Type B pancreatic cell (in vitro differentiated cells): ENCODE data around the gene IGF1R. TPM values are rescaled to one million over a fixed set of nuclear protein-coding genes. Genes with fewer than 3 reads are reported as not detected.

Source experiments
- DNase-seq: peaks from one replicate; pipeline ENCODE4 v3.0.0; 2021; ENCODE audit warnings: mixed read lengths; ENCODE audit not compliant: unreplicated experiment; ENCODE audit errors: extremely low spot score
- H3K27ac Mint-ChIP-seq: 2 replicates; pipeline ENCODE4 v1.8.0; 2021; ENCODE audit warnings: mild to moderate bottlenecking, mixed read lengths
- H3K27me3 Mint-ChIP-seq: 2 replicates; pipeline ENCODE4 v1.8.0; 2021; ENCODE audit warnings: mixed read lengths
- H3K36me3 Mint-ChIP-seq: 2 replicates; pipeline ENCODE4 v1.8.0; 2021; ENCODE audit warnings: mixed read lengths
- H3K4me1 Mint-ChIP-seq: one replicate; pipeline ENCODE4 v1.8.0; 2021; ENCODE audit warnings: mixed read lengths; ENCODE audit not compliant: unreplicated experiment
- H3K4me3 Mint-ChIP-seq: 2 replicates; pipeline ENCODE4 v1.8.0; 2021; ENCODE audit warnings: mild to moderate bottlenecking, mixed read lengths
- H3K9me3 Mint-ChIP-seq: 2 replicates; pipeline ENCODE4 v1.8.0; 2021; ENCODE audit warnings: mixed read lengths
- total RNA-seq: library from RNA; stranded (reverse); gene quantifications from 2 replicates; pipeline ENCODE4 v1.2.1, GENCODE V29; 2021; ENCODE audit warnings: low replicate concordance
- TF ChIP-seq, protein P1 (sequence below): fragments of 200-600 bp; sonication (generic); conservative IDR thresholded peaks from 2 replicates; pipeline ENCODE4 v1.5.0; 2021; ENCODE audit warnings: antibody characterized with exemption, mild to moderate bottlenecking

Gene IGF1R
- total RNA-seq, 1 donor from 2014 or later = 87.1 TPM

DNA sequence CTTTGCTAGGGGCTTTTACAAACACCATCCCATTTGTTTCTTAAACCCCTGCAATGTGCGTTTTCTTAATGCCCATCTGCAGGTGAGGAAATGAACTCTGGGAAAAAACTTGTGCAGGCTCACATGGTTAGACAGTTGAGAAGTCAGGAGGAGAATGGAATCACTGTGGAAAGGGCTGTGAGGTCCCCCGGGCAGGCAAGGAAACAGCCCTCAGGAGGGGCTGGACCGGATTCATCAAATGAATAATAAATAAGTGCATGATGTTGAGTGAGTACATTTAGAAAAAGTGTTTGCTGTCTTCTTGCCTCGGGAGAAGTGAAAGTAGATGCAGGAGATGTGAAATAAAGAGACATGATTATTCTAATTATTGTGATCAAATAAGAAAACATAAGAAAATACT lies 282.7 kb downstream of the IGF1R start:
- Mint-ChIP-seq H3K9me3 (no peaks in the 10 kb centered on the region), H3K27me3 (no peaks in the 10 kb centered on the region), H3K4me1 (peaks cover 25% of the 10 kb centered on the region), H3K4me3 (no peak overlapping the region), H3K27ac (peak overlapping the region; percentile 22), H3K36me3 (peaks cover 34% of the 10 kb centered on the region)
- TF ChIP-seq, protein P1, sequence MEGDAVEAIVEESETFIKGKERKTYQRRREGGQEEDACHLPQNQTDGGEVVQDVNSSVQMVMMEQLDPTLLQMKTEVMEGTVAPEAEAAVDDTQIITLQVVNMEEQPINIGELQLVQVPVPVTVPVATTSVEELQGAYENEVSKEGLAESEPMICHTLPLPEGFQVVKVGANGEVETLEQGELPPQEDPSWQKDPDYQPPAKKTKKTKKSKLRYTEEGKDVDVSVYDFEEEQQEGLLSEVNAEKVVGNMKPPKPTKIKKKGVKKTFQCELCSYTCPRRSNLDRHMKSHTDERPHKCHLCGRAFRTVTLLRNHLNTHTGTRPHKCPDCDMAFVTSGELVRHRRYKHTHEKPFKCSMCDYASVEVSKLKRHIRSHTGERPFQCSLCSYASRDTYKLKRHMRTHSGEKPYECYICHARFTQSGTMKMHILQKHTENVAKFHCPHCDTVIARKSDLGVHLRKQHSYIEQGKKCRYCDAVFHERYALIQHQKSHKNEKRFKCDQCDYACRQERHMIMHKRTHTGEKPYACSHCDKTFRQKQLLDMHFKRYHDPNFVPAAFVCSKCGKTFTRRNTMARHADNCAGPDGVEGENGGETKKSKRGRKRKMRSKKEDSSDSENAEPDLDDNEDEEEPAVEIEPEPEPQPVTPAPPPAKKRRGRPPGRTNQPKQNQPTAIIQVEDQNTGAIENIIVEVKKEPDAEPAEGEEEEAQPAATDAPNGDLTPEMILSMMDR = no peak
- no peak for DNase-seq

GRCh38 chr15:98933406-98933805 lies 285.1 kb downstream of the IGF1R start:
- Mint-ChIP-seq H3K4me3 (no peak overlapping the region), H3K27ac (no peak overlapping the region), H3K4me1 (peaks cover 8% of the 10 kb centered on the region), H3K36me3 (peaks cover 42% of the 10 kb centered on the region), H3K27me3 (no peaks in the 10 kb centered on the region), H3K9me3 (no peaks in the 10 kb centered on the region)
- no peak for DNase-seq
- TF ChIP-seq, protein P1 = no peak

DNA sequence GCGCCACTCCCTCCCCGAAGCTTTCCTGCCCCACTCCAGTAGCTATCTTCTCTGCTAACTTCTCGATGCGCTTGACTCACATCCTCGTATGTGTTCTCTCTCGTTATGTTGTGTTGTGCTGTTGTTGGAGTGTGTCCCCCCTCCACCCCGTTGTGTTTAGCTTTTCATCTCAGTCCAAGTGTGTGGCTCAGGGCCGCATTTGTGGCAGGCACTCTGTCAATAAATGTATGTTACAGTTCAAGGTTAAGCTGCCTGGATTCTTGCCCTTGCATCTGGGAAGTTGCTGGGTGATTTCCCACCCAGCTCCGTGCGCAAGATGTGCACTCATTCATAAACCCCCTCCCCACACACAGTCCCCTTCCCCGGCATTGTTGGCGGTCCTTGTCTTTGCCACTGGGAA lies 287.4 kb downstream of the IGF1R start:
- TF ChIP-seq, protein P1 = no peak
- DNase-seq = no peak
- Mint-ChIP-seq H3K4me3 (no peak overlapping the region), H3K36me3 (peaks cover 39% of the 10 kb centered on the region), H3K27me3 (no peaks in the 10 kb centered on the region), H3K4me1 (no peaks in the 10 kb centered on the region), H3K27ac (no peak overlapping the region), H3K9me3 (no peaks in the 10 kb centered on the region)

DNA sequence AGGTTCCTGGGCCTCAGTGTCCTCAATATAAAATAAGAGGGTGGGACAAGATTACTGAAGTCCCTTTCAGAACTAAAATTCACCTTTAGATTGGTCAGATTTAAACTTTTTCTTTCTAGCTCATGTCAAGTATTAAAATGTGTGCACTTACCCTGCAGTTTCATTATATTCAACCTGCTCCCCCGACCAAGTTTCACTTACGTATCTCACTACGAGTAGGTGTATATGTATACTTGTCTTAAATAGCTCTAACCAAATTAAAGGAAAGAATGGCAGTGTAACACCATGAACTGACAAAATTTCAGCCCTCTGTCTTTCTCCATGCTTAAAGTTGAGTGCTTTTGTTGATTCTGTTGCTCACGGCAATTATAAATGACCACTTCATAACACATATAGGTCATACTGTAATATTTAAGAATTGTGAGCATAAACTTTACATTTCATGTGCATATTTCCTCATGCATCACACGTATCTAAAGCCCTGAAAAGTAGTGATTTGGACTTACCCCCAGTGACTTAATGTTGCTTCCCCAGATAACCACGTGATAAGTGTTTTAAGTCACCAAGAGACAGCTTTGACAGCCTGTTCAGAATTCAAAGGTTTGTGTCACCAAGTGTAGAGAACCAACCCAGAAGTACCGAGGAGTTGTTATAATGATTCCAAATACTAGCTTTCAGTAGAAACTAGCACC lies 289.2 kb downstream of the IGF1R start:
- no peak for DNase-seq
- Mint-ChIP-seq H3K36me3 (peaks cover 30% of the 10 kb centered on the region), H3K4me1 (peaks cover 5% of the 10 kb centered on the region), H3K27me3 (no peaks in the 10 kb centered on the region), H3K27ac (no peak overlapping the region), H3K4me3 (no peak overlapping the region), H3K9me3 (no peaks in the 10 kb centered on the region)
- TF ChIP-seq, protein P1 = no peak

- Mint-ChIP-seq H3K4me3 (no peak overlapping the region), H3K36me3 (peaks cover 34% of the 10 kb centered on the region), H3K9me3 (no peaks in the 10 kb centered on the region), H3K27ac (no peak overlapping the region), H3K4me1 (peaks cover 5% of the 10 kb centered on the region), H3K27me3 (no peaks in the 10 kb centered on the region)
- TF ChIP-seq, protein P1 = no peak
- DNase-seq = no peak
Measured at GRCh38 chr15:98938105-98938417, 289.7 kb downstream of the IGF1R start.

DNA sequence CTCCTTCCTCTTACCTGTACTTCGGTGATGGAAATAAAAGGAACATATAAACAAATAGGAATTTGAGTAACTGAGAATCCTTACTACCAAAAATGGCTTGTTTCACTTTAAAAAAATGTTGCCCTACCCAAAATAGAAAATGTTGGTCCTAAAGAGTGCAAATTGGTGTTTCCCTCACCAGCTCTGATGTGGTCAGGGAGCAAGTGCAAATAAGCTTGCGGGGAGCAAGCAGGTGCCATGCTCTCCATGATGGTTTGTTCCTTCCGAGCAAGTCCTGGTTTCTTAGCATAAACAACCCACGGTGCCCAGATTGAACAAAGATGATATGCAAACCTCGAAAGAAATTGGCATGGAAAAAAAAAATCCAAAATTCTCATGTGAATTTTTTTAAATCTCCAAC lies 290.5 kb downstream of the IGF1R start:
- Mint-ChIP-seq H3K4me1 (peaks cover 5% of the 10 kb centered on the region), H3K27me3 (no peaks in the 10 kb centered on the region), H3K9me3 (no peaks in the 10 kb centered on the region), H3K36me3 (peaks cover 34% of the 10 kb centered on the region), H3K27ac (no peak overlapping the region), H3K4me3 (no peak overlapping the region)
- TF ChIP-seq, protein P1 = no peak
- DNase-seq = no peak
